ENCODE results near the gene SKI.

Gene SKI

GRCh38 chr1:2271211-2271721 is 43.1 kb downstream of the SKI start:
- TF ChIP-seq GATA2 (IDR thresholded peaks at IDR 0.05; ENCODE audit: low read depth, low read length) (no peak), GATA3 (IDR thresholded peaks at IDR 0.05; ENCODE audit: low read depth, low read length) (no peak)

- TF ChIP-seq GATA3 (IDR thresholded peaks at IDR 0.05; ENCODE audit: low read depth, low read length): no peak
- no peak for TF ChIP-seq GATA2 (IDR thresholded peaks at IDR 0.05; ENCODE audit: low read depth, low read length)
These were observed 43.9 kb downstream of the SKI start for GRCh38 chr1:2271841-2272655.

- TF ChIP-seq GATA3 (IDR thresholded peaks at IDR 0.05; ENCODE audit: low read depth, low read length) (no peak), GATA2 (IDR thresholded peaks at IDR 0.05; ENCODE audit: low read depth, low read length) (no peak)
These were observed 44.7 kb downstream of the SKI start for GRCh38 chr1:2272686-2273400.

- no peak for TF ChIP-seq GATA3 (IDR thresholded peaks at IDR 0.05; ENCODE audit: low read depth, low read length)
- TF ChIP-seq GATA2 (IDR thresholded peaks at IDR 0.05; ENCODE audit: low read depth, low read length): no peak
These were observed 45.4 kb downstream of the SKI start for GRCh38 chr1:2273401-2274090.

- no peak for TF ChIP-seq GATA3 (IDR thresholded peaks at IDR 0.05; ENCODE audit: low read depth, low read length)
- TF ChIP-seq GATA2 (IDR thresholded peaks at IDR 0.05; ENCODE audit: low read depth, low read length): no peak
These were observed 46.3 kb downstream of the SKI start for GRCh38 chr1:2274231-2274928.

GRCh38 chr1:2274929-2275475 is 46.9 kb downstream of the SKI start:
- no peak for TF ChIP-seq GATA3 (IDR thresholded peaks at IDR 0.05; ENCODE audit: low read depth, low read length)

- TF ChIP-seq GATA2 (IDR thresholded peaks at IDR 0.05; ENCODE audit: low read depth, low read length) (no peak), GATA3 (IDR thresholded peaks at IDR 0.05; ENCODE audit: low read depth, low read length) (no peak)
These were observed 47.8 kb downstream of the SKI start for GRCh38 chr1:2275796-2276536.

GRCh38 chr1:2276803-2277580 is 48.9 kb downstream of the SKI start:
- TF ChIP-seq GATA2 (IDR thresholded peaks at IDR 0.05; ENCODE audit: low read depth, low read length) (no peak), GATA3 (IDR thresholded peaks at IDR 0.05; ENCODE audit: low read depth, low read length) (no peak)

- TF ChIP-seq GATA2 (IDR thresholded peaks at IDR 0.05; ENCODE audit: low read depth, low read length): no peak
- no peak for TF ChIP-seq GATA3 (IDR thresholded peaks at IDR 0.05; ENCODE audit: low read depth, low read length)
These were observed 49.8 kb downstream of the SKI start for GRCh38 chr1:2277741-2278488.

GRCh38 chr1:2278591-2279209 is 50.6 kb downstream of the SKI start:
- TF ChIP-seq GATA3 (IDR thresholded peaks at IDR 0.05; ENCODE audit: low read depth, low read length) (no peak), GATA2 (IDR thresholded peaks at IDR 0.05; ENCODE audit: low read depth, low read length) (no peak)

- TF ChIP-seq GATA3 (IDR thresholded peaks at IDR 0.05; ENCODE audit: low read depth, low read length) (no peak), GATA2 (IDR thresholded peaks at IDR 0.05; ENCODE audit: low read depth, low read length) (no peak)
These were observed 51.1 kb downstream of the SKI start for GRCh38 chr1:2279210-2279639.

Measured in SH-SY5Y (cell line).